ENCODE data around the gene ZNF500.

Gene ZNF500

DNA sequence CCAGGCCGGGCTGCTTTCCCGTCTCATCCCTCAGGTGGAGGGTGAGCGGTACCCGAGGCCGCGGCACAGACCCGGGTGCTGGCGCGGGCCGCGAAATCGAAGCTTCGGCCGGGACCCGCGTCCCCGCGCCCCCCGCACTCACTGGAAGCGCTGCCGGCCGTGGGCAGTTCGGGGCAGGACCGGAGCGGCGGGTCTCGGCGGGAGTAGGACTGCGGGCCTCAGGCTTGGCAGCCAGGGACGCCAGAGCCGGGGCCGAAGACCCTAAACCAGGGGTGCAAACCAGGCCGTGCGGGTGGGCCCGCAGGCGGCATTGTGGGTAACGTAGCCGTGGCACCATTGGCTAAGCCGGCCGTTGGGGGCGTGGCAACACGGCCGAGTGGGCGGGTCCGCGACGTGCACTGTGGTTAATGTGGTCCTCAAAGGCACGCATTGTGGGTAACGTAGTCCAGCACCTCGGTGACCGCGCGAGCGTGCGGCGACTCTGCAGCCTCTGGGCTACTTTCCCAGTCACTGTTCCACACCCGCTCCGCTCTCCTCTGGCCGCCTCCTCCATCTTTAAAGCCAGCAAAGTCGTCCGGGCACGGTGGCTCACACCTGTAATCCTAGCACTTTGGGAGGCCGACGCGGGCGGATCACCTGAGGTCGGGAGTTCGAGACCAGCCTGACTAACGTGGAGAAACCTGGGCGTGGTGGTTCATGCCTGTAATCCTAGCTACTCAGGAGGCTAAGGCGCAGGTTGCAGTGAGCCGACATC is at the start of gene ZNF500:
TSS of gene ZNF500 (minus strand) at position 288 of the 754 bp plus-strand sequence. CDS start 1,184 bp downstream, outside the sequence.
- H2AFZ ChIP-seq (ENCODE audit: low read length) = no peak within 1 kb of the TSS
- H3K9me3 ChIP-seq (ENCODE audit: low read length) = no peaks in the 10 kb centered on the region
- peaks cover 9% of the 10 kb centered on the region; the same call in 1 of the 2 replicates for H3F3A ChIP-seq (ENCODE audit: insufficient read depth, low read length)
- H3K9me2 ChIP-seq (ENCODE audit: low read depth, low read length) = no peaks in the 10 kb centered on the region
- H3K4me2 ChIP-seq (ENCODE audit: low read length) = peak within 1 kb of the TSS; percentile 81
- peaks cover 18% of the 10 kb centered on the region for H3K36me3 ChIP-seq (ENCODE audit: insufficient read depth, low read length)
- peak within 1 kb of the TSS; percentile 86 for H3K4me3 ChIP-seq (ENCODE audit: low read depth, low read length, poor library complexity, severe bottlenecking)
- H3K27ac ChIP-seq (ENCODE audit: low read depth, low read length, poor library complexity, severe bottlenecking) = no peak within 1 kb of the TSS
- H3K79me2 ChIP-seq (ENCODE audit: insufficient read depth, low read length) = no peaks in the 10 kb centered on the region
- TF ChIP-seq EZH2 (IDR thresholded peaks at IDR 0.05; ENCODE audit: borderline replicate concordance, low read length) = no peak
- TF ChIP-seq, protein P1, sequence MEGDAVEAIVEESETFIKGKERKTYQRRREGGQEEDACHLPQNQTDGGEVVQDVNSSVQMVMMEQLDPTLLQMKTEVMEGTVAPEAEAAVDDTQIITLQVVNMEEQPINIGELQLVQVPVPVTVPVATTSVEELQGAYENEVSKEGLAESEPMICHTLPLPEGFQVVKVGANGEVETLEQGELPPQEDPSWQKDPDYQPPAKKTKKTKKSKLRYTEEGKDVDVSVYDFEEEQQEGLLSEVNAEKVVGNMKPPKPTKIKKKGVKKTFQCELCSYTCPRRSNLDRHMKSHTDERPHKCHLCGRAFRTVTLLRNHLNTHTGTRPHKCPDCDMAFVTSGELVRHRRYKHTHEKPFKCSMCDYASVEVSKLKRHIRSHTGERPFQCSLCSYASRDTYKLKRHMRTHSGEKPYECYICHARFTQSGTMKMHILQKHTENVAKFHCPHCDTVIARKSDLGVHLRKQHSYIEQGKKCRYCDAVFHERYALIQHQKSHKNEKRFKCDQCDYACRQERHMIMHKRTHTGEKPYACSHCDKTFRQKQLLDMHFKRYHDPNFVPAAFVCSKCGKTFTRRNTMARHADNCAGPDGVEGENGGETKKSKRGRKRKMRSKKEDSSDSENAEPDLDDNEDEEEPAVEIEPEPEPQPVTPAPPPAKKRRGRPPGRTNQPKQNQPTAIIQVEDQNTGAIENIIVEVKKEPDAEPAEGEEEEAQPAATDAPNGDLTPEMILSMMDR (IDR thresholded peaks at IDR 0.05; ENCODE audit: low read length) = no peak
- H4K20me1 ChIP-seq (ENCODE audit: insufficient read depth, low read length) = no peaks in the 10 kb centered on the region
- H3K9ac ChIP-seq (ENCODE audit: low read length) = peak within 1 kb of the TSS; percentile 85
- no peaks in the 10 kb centered on the region for H3K27me3 ChIP-seq (ENCODE audit: insufficient read depth, low read length)
- H3K4me1 ChIP-seq (ENCODE audit: insufficient read depth, low read length, severe bottlenecking) = peaks cover 13% of the 10 kb centered on the region

DNA sequence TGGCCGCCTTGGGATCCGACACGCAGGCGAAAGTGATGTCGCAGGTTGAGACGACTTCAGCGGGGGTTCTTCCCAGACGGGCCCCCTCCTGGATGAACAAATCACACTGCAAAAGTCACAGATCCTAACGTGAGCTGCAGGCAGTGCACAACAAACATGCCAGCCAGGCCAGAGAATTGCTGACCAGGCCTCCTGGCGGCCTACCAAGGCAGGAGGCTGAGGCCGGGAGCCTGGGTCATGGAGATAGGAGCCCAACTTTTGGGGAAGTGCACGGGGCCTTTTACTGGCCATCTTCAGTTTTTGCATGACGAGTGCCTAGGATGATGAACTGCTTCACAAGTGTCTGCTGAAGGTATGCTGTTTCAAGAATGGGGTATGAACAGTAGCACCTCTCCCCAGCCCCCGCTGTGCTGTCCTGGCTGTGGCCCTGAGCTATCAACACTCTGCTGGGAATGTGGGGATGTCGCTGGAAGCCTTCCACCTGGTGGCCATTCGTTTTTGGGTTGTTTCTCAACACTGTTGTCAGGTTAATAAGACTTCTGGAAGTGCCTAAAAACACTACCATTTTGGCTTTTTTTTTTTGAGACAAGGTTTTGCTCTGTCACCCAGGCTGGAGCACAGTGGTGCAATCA is 47.7 kb upstream of the ZNF500 start:
- no peak for TF ChIP-seq EZH2 (IDR thresholded peaks at IDR 0.05; ENCODE audit: borderline replicate concordance, low read length)
- TF ChIP-seq, protein P1 (IDR thresholded peaks at IDR 0.05; ENCODE audit: low read length) = no peak

DNA sequence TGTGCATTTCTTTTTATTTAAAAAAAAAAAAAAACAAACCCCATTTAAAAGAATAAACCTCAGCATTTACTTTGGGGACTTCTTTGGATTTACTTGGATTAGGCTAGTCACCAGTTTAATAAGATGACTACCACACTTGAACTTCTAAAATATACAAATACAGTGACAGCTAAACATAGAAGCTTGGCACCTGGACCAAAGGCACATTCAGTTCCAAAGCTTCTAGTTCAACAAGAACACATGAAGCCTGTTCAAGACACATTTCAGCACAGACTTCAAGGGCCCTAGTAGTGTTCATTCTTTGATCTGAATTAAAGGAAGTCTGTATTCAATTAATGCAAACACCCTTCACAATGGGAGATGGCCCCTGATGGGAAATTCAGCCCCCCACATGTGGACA is 47.1 kb upstream of the ZNF500 start:
- no peak for TF ChIP-seq EZH2 (IDR thresholded peaks at IDR 0.05; ENCODE audit: borderline replicate concordance, low read length)
- TF ChIP-seq, protein P1 (IDR thresholded peaks at IDR 0.05; ENCODE audit: low read length) = no peak
- Histone ChIP-seq H2AFZ (ENCODE audit: low read length) (no peak overlapping the region), H3K4me1 (ENCODE audit: insufficient read depth, low read length, severe bottlenecking) (no peaks in the 10 kb centered on the region), H3K9me3 (ENCODE audit: low read length) (no peaks in the 10 kb centered on the region), H3K36me3 (ENCODE audit: insufficient read depth, low read length) (peaks cover 73% of the 10 kb centered on the region), H4K20me1 (ENCODE audit: insufficient read depth, low read length) (no peaks in the 10 kb centered on the region), H3K79me2 (ENCODE audit: insufficient read depth, low read length) (no peaks in the 10 kb centered on the region), H3K4me3 (ENCODE audit: low read depth, low read length, poor library complexity, severe bottlenecking) (no peak overlapping the region), H3K4me2 (ENCODE audit: low read length) (no peak overlapping the region), H3K9me2 (ENCODE audit: low read depth, low read length) (no peaks in the 10 kb centered on the region), H3K27ac (ENCODE audit: low read depth, low read length, poor library complexity, severe bottlenecking) (no peak overlapping the region), H3K27me3 (ENCODE audit: insufficient read depth, low read length) (no peaks in the 10 kb centered on the region), H3F3A (ENCODE audit: insufficient read depth, low read length) (no peaks in the 10 kb centered on the region), H3K9ac (ENCODE audit: low read length) (no peak overlapping the region)

More for the DNA sequence above, 47.7 kb upstream of the ZNF500 start:
- no peaks in the 10 kb centered on the region for H3K4me1 ChIP-seq (ENCODE audit: insufficient read depth, low read length, severe bottlenecking)
- no peak overlapping the region for H2AFZ ChIP-seq (ENCODE audit: low read length)
- H3K9me3 ChIP-seq (ENCODE audit: low read length) = no peaks in the 10 kb centered on the region
- H3K9ac ChIP-seq (ENCODE audit: low read length) = no peak overlapping the region
- no peaks in the 10 kb centered on the region for H3K9me2 ChIP-seq (ENCODE audit: low read depth, low read length)
- no peak overlapping the region for H3K27ac ChIP-seq (ENCODE audit: low read depth, low read length, poor library complexity, severe bottlenecking)
- no peaks in the 10 kb centered on the region for H3K27me3 ChIP-seq (ENCODE audit: insufficient read depth, low read length)
- no peaks in the 10 kb centered on the region for H3F3A ChIP-seq (ENCODE audit: insufficient read depth, low read length)
- no peaks in the 10 kb centered on the region for H3K79me2 ChIP-seq (ENCODE audit: insufficient read depth, low read length)
- H3K36me3 ChIP-seq (ENCODE audit: insufficient read depth, low read length) = peaks cover 74% of the 10 kb centered on the region
- H4K20me1 ChIP-seq (ENCODE audit: insufficient read depth, low read length) = no peaks in the 10 kb centered on the region
- H3K4me2 ChIP-seq (ENCODE audit: low read length) = no peak overlapping the region
- H3K4me3 ChIP-seq (ENCODE audit: low read depth, low read length, poor library complexity, severe bottlenecking) = no peak overlapping the region
